NCI-H510A treated with DMSO at 0.1 percent for 48 hours (cell line): ENCODE measurements around the gene GDA.
"Not testable (repeated sequence)": the region's sequence is repeated elsewhere in the genome, so short reads cannot be mapped to it uniquely, and the experiment has no call there.

Experiments used
- DNase-seq: peaks from one replicate; lab custom pipeline; 2025; lab: John Stamatoyannopoulos, UW

Gene GDA

DNA sequence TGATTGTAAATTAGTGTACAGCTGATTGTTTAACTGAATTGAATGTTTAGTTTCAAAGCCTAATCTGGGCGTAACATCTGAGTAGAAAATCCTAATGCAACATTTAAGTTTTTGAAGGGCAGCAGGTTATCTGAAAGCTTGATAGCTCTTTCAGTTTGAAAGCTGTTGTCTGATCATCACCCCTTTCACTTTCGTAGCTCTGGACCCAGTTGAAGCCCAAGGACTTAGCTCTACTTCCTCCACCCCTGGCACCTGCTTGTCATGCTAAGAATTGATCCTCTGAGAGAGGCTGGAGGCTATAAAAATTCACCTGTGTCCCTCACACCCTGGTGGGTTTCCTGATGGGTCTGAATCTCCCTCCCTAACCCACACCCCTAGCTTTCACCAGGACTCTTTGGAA lies 129.7 kb downstream of the GDA start:
- DNase-seq = no peak

DNA sequence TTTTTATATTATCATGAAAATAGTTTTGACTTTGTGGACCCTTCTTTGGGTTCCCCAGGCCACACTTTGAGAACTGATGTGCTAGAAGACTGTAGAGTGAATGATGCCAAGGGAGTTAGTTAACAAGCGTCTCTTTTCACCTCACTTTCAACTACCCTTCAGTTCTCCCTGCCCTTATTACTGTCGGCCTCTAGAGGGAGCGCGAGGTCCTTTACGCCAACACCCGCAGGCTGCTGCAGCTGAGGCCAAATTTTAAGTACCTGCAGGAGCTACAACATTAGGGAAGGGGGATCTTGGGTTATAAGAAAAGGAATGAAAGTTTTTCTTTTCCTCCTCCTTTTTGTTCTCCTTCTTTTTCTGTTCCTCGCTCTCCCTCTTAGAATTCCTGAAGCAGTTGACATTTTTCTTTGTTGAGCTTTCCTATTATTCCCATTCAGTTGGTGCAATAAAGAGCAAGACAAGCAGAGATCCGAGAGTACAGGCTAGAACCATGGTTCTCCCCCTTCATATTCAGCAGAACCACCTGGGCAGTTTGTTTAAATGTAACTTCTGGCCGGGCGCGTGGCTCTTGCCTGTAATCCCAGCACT lies 131.8 kb downstream of the GDA start:
- DNase-seq = peak; percentile 85

- DNase-seq = no peak
These were observed 140.2 kb downstream of the GDA start for GRCh38 chr9:72289401-72289800.

GRCh38 chr9:72290311-72290710 lies 141.1 kb downstream of the GDA start:
- DNase-seq = no peak

DNA sequence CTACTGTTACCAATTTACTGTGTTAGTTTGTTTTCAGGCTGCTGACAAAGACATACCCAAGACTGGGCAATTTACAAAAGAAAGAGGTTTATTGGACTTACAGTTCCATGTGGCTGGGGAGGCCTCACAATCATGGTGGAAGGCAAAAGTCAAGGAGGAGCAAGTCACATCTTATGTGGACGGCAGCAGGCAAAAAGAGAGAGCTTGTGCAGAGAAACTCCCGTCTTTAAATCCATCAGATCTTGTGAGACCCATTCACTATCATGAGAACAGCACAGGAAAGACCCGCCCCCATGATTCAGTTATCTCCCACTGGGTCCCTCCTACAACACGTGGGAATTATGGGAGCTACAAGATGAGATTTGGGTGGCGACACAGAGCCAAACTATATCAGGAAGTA lies 142.3 kb downstream of the GDA start:
- DNase-seq = not testable (repeated sequence)

DNA sequence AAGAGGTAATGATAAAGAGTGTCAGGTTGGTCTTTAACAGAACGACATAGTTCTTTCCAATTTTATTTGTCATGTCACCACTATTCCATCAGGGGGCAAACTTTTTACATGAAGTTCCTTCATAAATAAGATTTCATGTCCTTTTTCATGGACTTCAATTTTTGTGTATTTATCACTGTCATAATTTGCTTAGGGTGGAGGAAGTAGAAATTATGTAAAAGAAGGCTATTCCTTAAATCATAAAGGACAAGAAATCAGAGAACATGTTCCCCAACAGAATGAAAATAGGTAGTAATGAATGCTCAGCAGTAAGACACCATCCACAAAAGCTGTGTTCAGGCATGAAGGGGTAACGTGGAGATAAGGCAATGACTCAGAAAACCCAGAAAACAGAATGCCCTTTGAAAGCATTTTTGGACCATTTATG lies 143.0 kb downstream of the GDA start:
- DNase-seq = peak; percentile 17

GRCh38 chr9:72292874-72293607 lies 143.8 kb downstream of the GDA start:
- peak; percentile 32 for DNase-seq

GRCh38 chr9:72294936-72295335 lies 145.7 kb downstream of the GDA start:
- no peak for DNase-seq

- DNase-seq = no peak
These were observed 148.3 kb downstream of the GDA start for GRCh38 chr9:72297516-72297915.

GRCh38 chr9:72299017-72299603 lies 149.9 kb downstream of the GDA start:
- no peak for DNase-seq

- no peak for DNase-seq
These were observed 151.6 kb downstream of the GDA start for GRCh38 chr9:72300873-72301272.
